ACC112 (cell line): Measurements from ENCODE around the gene SDSL.

ENCODE experiments used
- H2AFZ ChIP-seq: fragments of 200-600 bp; sonication (generic); one replicate; pipeline ENCODE4 v1.6.0; 2017; ENCODE audit warnings: antibody characterized with exemption, low read length; ENCODE audit not compliant: unreplicated experiment
- H3K27ac ChIP-seq: fragments of 200-600 bp; sonication (generic); 2 replicates; pipeline ENCODE4 v1.5.1; 2014; ENCODE audit warnings: low read depth, mild to moderate bottlenecking, antibody characterized with exemption, low read length, moderate library complexity
- H3K27me3 ChIP-seq: fragments of 200-600 bp; sonication (generic); 2 replicates; pipeline ENCODE4 v1.6.1; 2014; ENCODE audit warnings: mild to moderate bottlenecking, antibody characterized with exemption, low read length, moderate library complexity, mixed read lengths; ENCODE audit not compliant: insufficient read depth
- H3K36me3 ChIP-seq: fragments of 200-600 bp; sonication (generic); 2 replicates; pipeline ENCODE4 v1.6.1; 2016; ENCODE audit warnings: mild to moderate bottlenecking, antibody characterized with exemption, low read length, moderate library complexity, mixed read lengths; ENCODE audit not compliant: insufficient read depth
- H3K4me1 ChIP-seq: fragments of 200-600 bp; sonication (generic); one replicate; pipeline ENCODE4 v1.6.1; 2016; ENCODE audit warnings: low read length, mixed read lengths; ENCODE audit not compliant: insufficient read depth, unreplicated experiment, control insufficient read depth
- H3K4me3 ChIP-seq: fragments of 200-600 bp; sonication (generic); 2 replicates; pipeline ENCODE4 v1.5.1; 2014; ENCODE audit warnings: mild to moderate bottlenecking, low read depth, low read length
- H3K79me2 ChIP-seq: fragments of 200-600 bp; sonication (generic); one replicate; pipeline ENCODE4 v1.6.0; 2016; ENCODE audit warnings: low read length; ENCODE audit not compliant: control insufficient read depth, unreplicated experiment, insufficient read depth

Gene SDSL

DNA sequence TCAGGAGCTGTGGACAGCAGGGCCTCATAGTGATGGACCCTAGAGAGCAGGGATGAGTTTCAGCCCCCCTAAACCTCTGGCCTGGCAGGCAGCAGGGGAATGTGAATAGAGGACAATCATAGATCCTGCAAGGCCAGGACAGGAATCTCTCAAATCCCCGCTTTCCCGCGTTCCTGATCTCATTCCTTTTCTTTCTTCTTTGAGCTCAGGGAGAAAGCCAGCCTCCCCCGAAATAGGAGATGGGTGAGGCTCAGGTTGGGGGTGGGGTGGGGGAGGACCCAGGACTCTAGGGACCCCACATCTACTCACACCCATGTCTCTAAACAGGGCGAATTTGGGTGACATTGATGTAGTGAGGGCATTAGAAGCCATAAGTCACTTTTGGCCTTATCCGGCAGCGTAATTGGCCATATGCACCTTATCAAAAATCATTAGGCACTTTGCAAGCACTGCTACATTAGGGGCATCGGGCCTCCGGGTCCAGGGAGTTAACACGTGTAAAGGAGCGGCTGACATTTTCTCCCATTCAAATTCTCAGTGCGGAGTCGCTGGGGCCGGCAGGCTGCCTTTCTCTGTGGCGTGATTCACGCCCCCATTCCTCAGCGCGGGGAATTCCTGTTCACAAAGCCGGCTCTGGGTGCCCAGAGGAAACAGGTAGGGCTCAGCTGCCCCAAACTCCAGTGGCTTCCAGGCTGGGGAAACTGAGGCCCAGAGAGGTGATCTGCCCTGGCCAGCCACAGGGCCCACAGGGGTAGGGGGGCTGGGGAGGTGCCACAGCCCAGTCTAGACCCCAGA, 48.0 kb downstream of the SDSL start:
- H2AFZ ChIP-seq: no peak overlapping the region
- no peak overlapping the region for H3K27ac ChIP-seq
- H3K36me3 ChIP-seq: no peaks in the 10 kb centered on the region
- H3K79me2 ChIP-seq: no peaks in the 10 kb centered on the region
- peaks cover 10% of the 10 kb centered on the region for H3K4me1 ChIP-seq
- peak overlapping the region; percentile 45 for H3K4me3 ChIP-seq
- peaks cover 100% of the 10 kb centered on the region for H3K27me3 ChIP-seq

DNA sequence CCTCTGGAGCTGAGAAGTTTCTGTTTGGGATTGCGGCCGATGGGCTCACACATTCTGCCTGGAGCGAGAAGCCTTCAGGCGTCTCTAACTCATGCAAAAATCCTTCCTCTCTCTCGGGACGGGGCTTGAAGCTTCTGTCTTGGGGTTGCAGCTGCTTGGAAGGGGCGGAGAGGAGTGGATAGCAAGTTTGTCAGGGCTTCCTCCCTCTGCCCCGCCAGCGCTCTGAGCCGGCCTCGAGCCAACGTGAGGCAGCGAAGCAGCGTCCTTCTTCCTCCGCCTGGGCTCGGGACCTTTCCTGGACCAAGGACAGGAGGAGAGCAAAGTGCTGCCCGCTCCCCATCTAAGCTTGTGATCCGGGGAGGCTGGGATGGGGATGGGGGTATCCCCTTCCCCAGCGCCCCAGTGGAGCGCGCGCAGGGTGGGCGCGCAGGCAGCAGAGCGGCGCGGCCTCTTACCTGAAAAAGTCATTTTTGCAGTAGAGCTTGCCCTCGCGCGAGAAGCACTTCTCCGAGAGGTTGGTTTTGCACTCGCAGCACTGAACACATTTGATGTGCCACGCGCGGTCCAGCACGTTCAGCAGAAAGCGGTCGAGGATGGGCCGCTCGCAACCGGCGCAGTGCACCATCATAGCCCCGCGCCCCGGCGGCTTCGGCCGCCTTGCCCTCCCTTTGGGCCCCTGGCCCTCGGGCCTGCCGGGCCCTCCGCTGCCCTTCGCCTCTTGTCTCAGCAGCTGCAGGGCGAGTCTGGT, 48.9 kb downstream of the SDSL start:
- H3K79me2 ChIP-seq: no peaks in the 10 kb centered on the region
- no peak overlapping the region for H2AFZ ChIP-seq
- peaks cover 10% of the 10 kb centered on the region for H3K4me1 ChIP-seq
- no peaks in the 10 kb centered on the region for H3K36me3 ChIP-seq
- H3K27ac ChIP-seq: no peak overlapping the region
- peak overlapping the region; percentile 45 for H3K4me3 ChIP-seq
- H3K27me3 ChIP-seq: peaks cover 100% of the 10 kb centered on the region

DNA sequence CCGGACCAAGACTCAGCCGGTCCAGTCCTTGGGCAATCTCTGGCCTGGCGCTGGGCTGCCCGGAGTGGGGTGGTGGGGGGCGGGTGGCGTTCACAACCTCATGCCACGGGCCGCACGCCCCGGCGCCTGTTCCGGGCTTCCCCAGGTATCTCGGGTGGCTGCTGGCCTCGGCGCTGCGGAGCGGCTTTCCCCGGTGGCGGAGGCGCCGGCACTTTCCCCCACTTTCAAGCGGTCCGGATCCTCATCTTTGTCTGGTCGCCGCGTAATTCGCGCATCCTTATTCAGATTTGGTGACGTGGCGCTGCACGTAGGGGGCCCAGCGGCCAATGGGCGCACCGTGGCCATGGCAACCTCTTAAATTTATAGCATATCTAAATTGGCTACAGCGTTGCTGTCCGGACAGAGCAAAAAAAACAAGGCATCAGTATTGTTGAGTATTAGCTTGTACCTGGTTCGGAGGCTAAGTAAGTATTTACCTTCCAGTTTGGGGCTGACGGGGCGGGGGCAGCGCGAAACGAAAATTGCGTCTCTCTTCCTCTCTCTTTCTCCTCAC, 49.5 kb downstream of the SDSL start, which contains the start of gene LHX5:
TSS of gene LHX5 (minus strand) at position 253 of the 553 bp plus-strand sequence. CDS start 373 bp downstream, outside the sequence.
- Histone ChIP-seq H3K4me3 (peak within 1 kb of the TSS; percentile 45), H3K36me3 (no peaks in the 10 kb centered on the region), H3K27me3 (peaks cover 96% of the 10 kb centered on the region), H3K4me1 (peaks cover 10% of the 10 kb centered on the region), H3K27ac (no peak within 1 kb of the TSS), H3K79me2 (no peaks in the 10 kb centered on the region), H2AFZ (no peak within 1 kb of the TSS)

DNA sequence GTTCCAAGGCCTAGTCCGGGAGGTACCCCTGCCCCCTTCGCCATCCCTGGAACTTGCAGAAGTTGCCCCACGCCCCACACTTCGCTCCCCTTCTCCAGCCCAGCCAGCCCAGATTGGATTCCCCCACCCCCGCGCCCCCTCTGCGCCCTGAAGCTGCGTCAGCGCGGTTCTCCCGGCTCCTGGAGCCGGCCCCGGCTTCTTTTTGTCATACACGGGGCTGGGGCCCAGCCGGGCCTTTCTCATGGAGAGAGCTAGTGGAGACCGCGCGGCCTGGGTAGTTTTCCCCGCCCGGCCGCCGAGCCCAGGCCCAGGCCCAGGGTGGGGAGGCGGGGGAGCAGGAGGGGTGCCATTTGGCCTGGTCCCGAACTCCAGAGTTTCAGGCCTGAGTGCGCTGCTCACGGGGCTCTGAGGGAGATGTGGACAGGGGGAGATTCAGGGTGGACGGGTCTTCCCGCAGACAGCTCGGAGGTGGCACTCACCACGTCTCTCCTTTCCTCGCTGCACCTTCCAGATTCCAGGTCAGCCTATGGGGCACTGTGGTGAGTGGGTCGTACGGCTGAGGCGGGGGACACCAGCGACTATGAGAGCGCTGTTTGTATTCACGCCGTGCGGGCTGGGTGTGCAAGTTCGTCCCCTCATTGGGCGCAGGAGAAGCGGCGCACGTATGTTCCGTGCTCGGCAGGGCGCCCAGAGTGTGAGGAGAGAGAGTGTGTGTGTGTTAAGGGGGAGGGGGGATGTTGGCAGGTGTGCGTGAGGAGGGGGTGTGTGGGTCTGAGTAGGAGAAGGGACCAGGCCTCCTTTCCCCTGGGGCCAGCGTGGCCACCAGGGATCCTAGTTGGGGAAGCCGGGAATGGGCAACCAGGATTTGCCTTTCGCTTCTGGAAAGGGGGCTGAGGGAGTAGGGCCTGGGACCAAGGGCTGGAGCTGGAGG, 50.3 kb downstream of the SDSL start:
- H3K27ac ChIP-seq: no peak overlapping the region
- H2AFZ ChIP-seq: no peak overlapping the region
- no peaks in the 10 kb centered on the region for H3K36me3 ChIP-seq
- no peaks in the 10 kb centered on the region for H3K79me2 ChIP-seq
- H3K4me3 ChIP-seq: no peak overlapping the region
- H3K27me3 ChIP-seq: peaks cover 94% of the 10 kb centered on the region
- H3K4me1 ChIP-seq: peaks cover 10% of the 10 kb centered on the region

- no peaks in the 10 kb centered on the region for H3K79me2 ChIP-seq
- H2AFZ ChIP-seq: no peak overlapping the region
- H3K4me3 ChIP-seq: no peak overlapping the region
- no peak overlapping the region for H3K27ac ChIP-seq
- peaks cover 94% of the 10 kb centered on the region for H3K27me3 ChIP-seq
- H3K36me3 ChIP-seq: no peaks in the 10 kb centered on the region
- peaks cover 10% of the 10 kb centered on the region for H3K4me1 ChIP-seq
These were observed 51.2 kb downstream of the SDSL start for GRCh38 chr12:113473400-113473799.

DNA sequence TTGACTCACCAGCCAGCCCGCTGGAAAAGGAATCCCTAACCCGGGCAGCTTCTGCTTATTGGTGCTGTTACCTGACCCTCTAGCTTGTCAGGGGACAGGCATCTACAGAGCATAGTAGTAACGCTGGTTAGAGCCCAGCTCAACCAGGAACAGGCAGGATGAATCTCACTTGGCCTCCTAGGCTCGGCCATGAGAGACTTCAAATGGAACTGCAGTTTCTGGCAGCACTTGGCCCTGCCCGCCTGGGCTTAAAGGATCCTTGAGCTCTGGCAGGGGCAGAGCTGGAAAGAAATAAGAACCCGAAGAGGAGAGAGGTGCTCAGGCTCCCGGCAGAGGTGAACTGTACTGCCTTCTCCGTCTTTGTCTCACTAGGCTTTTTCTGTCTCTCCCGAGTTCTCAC, 51.8 kb downstream of the SDSL start:
- Histone ChIP-seq H3K36me3 (no peaks in the 10 kb centered on the region), H2AFZ (peak overlapping the region; percentile 43), H3K27me3 (peaks cover 94% of the 10 kb centered on the region), H3K4me1 (peaks cover 10% of the 10 kb centered on the region), H3K79me2 (no peaks in the 10 kb centered on the region), H3K27ac (no peak overlapping the region), H3K4me3 (peak overlapping the region; percentile 62)

- peaks cover 10% of the 10 kb centered on the region for H3K4me1 ChIP-seq
- H3K27ac ChIP-seq: no peak overlapping the region
- H3K79me2 ChIP-seq: no peaks in the 10 kb centered on the region
- no peaks in the 10 kb centered on the region for H3K36me3 ChIP-seq
- peak overlapping the region; percentile 62; the same call in 1 of the 2 replicates for H3K4me3 ChIP-seq
- peaks cover 94% of the 10 kb centered on the region for H3K27me3 ChIP-seq
- no peak overlapping the region for H2AFZ ChIP-seq
These were observed 52.7 kb downstream of the SDSL start for GRCh38 chr12:113474635-113475436.

DNA sequence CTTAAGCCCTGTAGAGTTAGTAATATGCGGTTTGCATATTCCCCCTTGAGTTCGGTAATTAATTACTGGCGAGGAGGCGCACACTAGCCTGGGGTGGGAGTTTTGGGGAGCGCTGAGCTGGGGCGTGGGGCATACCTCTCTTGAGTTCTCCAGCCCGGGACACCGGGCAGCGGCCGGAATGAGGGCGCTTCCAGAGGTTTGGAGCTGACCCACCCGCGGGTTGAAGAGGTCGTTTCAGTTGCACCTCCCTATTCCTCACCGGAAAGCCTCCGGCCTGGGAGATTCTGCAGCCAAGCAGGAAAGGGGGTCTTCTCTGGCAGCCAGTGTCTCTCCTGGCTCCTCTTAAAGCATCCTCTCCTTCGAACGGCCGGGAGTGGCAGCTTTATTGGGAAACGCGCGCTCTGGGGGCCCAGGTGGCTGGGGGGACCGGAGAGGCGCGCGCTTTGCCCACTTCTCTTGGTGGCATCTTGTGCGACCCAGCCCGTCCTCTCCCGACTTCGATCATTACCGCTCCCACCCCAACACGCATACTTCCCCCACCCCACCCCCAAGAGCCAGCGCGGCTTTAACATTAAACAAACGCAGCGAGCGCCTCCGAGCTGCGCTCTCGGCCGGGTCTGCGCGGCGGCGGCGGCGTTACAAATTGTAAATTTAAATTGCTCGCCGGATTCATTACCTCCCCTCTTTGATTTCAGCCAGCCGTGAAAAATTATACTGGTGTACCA, 53.4 kb downstream of the SDSL start:
- Histone ChIP-seq H3K4me3 (no peak overlapping the region), H3K27me3 (peaks cover 94% of the 10 kb centered on the region), H3K27ac (no peak overlapping the region), H2AFZ (no peak overlapping the region), H3K79me2 (no peaks in the 10 kb centered on the region), H3K36me3 (no peaks in the 10 kb centered on the region), H3K4me1 (peaks cover 7% of the 10 kb centered on the region)
